IPS DF 19.7 (cell line): ENCODE data around the gene TSPEAR.

Experiments used
- DNase-seq: peaks from one replicate; pipeline ENCODE4 v3.0.0-alpha.2; 2013; ENCODE audit warnings: low read depth, low spot score

Gene TSPEAR

DNA sequence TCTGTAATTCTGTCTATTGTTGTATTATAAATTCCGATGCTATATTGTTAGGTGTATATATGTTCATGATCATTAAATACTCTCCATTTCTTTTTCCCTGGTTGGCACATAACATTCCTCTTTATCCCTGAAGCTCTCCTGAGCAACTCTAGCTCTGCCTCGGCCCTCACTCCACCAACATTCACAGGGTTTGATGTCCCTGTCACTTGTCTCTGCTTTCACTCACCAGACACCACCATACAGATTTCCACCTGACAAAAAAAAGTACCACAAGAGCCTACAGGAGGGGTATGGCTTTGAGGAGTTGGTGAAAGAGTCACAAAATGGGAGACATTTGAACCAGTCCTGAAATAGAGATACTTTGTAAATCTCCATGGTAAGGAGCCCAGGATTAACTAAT is 8.8 kb upstream of the TSPEAR start:
- DNase-seq = no peak

DNA sequence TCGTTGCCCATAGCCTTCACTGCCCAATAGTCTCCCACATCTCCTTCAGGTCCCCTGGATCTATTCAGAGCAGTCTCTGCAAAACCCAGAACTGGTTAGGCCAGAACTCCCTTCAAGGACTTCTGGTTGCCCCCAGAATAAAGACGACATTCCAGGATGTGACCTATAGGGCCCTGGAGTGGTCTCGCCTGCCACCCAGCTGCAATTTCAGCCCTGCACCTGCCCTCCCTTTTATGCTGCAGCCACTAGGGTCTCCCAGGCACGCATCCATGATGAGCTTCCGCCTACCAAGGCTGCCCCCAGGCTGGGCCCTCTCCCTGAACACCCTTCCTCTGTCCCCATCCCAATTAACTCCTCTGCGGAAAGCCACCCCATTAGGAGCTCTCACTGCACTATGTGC is 7.2 kb upstream of the TSPEAR start:
- no peak for DNase-seq

DNA sequence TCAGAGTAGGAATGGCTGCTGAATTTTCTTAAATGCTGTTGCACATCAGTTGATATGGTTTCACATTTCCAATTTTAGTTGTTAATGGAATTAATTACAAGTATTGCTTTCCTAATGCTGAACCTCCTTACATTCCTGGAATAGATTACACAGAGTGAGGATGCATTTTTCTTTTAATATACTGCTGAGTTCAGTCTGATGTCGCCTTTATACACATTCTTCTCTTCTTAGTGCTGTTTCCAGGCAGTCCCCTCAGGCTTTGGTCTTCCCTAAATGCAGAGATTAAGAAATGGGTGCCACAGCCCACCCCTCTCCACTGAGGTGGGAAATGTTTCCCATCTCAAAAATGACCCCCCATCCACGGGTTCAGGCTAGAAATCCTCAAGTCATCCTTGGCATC is 6.7 kb upstream of the TSPEAR start:
- DNase-seq = no peak

DNA sequence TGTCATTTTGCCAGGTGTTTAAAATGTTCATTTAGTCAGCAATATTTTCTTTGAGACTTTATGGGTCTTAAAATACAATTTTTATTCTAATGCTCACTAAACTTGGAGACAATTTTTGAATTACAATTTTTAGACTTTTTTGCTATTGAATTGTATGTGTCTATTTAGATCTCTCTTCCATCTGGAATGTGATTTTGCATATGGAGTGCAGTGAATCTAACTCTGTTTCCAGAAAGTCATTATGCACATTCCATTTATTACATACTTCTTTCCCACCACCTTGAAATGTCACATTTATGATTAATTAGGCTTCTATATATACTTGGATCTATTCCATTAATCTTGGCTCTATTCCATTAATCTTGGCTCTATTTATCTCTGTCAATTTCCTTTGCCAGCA is 5.6 kb upstream of the TSPEAR start:
- no peak for DNase-seq

DNA sequence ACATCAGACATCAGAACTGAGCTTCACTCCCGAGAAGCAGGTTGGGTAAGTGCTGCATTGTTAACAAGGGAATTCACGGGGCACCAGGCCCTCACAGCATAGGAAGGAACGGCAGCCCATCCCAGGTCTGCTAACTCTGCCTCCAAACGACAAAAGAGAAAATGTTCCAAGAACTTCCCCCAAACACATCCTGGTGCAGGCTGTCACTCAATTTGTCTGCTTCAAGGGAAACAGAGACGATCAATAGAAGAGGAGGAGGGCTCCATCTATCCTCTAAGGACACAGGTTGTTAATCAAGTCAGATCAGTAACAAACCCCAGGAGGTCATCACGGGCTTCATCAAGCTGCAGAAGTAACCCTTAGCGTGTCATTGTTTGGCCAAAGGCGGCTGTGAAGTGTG is 3.5 kb upstream of the TSPEAR start:
- DNase-seq = no peak

DNA sequence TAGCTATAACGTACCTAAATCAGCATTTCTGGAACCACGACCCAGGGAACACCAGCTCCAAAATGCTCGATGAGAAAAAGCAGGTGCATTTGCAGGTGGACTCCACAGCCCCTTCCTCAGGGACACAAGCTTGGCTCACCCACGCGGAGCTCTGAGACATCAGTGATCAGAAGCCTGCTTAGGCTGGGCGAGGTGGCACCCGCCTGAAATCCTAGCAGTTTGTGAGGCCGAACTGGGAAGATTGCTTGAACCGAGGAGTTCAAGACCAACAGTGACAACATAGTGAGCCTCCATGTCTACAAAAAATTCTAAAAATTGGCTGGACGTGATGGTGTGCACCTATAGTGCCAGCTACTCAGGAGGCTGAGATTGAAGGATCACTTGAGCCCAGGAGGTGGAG is 2.5 kb upstream of the TSPEAR start:
- DNase-seq = no peak

DNA sequence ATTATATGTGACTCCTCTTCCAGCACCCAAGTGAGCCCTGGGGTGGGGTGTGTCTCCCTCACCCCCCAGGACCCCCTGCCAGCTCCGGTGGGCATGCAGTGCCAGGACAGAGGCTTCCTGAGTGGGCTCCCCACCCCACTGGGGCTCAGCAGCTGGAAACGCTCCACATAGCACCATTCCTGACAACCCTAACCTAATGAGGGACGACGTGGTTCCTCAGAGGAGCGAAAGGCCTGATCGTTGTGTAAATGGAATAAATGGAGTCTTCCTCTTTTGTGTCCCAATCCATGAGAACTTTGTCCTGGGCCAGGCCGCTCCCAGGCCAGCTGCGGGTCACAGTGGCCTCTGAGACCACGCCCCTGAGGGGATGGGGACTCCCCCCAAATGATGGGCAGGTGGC is 1.8 kb upstream of the TSPEAR start:
- DNase-seq = no peak

DNA sequence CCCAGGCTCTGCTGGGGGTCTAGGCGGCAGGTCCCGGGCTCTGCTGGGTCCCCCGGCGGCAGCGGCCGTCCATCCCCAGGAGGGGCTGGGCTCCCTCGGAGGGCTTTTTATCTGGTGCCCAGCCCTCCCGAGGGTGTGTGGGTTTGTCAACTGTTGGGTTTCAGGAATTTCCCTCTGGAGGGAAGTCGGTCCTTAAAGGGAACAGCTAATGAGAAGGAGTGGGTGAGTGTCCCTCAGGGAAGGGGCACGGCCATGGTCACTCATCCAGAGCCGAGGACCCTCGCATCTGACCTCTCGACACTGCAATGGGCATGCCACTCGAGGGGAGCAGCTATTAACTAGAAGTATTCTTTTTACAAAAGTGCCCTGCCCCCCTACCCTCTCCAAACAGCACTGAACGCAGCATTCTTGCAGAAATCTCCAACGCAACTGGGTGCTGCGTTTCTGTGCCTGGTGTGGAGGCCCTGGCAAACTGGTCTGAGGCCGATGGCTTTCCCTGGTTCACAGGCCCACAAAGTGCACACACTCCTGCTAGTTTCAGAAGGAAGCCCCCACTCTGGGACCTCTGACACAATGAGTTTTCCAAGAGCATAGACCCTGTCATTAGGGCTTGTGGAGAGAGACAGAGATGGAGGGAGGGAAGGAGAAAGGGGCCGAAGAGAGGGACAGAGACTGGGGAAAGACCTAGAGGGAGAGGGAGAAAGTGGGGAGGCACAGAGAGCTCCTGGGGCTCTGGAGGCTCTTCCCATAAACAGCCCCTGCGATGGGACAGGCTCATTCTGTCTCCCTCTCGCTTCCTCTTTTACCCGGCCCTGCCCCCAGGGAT is 1.0 kb upstream of the TSPEAR start:
- no peak for DNase-seq

DNA sequence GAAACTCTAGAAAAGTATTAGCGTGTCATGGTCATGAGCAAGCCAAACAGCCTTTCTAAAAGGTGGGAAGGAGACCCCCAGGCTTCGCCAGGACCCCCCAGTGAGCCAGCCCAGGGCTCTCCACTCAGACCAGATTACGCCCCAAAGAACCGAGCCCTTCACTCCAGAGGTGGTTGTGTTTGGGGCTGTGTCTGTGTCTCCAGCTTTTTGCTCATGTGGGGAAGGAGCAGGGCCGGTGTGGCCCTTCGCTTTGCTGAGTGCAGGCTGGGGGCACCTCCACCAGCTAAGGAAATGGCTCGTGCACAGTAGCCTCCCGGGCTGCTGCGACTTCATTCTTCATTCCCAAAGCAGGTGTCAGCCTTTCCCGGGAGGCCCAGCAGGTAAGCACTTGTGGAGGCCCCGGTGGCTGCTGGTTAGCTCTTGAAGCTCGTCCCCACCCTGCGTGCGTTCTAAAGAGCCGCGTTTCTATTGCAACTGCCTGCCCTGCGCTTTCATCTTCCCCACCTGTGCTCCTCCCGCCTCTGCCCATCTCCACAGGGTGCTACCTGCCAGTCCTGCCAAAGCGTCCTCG is 531 bp downstream of the TSPEAR start:
- no peak for DNase-seq

DNA sequence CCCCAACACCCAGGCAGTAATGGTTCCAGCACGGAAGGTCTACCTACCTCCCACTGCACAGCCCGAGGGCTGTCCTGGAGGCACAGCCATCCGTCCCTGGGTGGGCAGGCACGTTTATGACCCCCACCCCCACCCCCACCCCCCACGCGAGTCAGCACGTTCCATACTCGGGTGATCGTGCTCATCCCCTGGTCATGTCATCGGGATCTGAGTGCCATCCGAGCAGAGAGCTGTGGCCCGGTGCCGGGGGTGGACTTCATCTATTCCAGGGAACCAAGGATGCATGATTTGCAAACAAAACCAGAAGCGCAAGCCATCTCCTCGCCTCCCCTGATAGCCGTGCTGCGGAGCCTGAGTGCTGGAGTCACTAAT is 1.1 kb downstream of the TSPEAR start:
- no peak for DNase-seq

DNA sequence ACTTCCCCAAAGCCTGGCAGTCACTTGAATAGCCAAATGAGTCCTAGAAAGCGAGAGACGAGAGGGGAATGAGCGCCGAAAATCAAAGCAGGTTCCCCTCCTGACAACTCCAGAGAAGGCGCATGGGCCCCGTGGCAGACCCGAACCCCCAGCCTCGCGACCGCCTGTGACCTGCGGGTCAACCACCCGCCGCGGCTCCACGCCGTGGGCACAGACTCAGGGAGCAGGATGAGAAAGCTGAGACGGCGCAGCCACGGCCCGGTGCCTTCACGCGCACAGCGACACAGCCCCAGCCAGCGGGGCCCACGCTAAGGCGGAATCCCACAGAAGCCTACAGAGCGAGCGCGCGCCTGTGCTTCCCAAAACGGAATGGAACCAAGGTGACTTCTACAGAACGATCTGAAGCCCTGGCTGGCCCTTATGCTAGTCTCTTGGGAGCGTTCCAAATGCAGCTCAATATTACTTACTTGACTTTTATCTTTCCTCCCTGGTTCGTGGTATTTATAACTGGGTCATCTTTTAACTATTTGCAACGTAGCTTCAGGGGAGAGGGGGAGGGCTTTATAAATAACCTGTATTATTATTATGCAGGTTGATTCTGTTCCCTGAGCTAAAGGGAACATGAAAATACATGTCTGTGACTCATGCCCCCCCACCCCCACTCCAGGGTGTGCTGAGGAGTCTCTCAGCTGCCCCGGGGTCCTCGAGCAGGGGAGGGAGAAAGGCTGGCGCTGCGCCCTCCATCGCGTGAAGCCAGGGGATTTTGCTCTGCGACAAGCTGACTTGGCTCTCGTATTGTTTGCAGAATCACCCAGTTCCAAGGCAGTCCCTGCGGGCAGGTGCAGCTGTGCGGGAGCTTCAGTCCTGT is 1.7 kb downstream of the TSPEAR start:
- DNase-seq = no peak

DNA sequence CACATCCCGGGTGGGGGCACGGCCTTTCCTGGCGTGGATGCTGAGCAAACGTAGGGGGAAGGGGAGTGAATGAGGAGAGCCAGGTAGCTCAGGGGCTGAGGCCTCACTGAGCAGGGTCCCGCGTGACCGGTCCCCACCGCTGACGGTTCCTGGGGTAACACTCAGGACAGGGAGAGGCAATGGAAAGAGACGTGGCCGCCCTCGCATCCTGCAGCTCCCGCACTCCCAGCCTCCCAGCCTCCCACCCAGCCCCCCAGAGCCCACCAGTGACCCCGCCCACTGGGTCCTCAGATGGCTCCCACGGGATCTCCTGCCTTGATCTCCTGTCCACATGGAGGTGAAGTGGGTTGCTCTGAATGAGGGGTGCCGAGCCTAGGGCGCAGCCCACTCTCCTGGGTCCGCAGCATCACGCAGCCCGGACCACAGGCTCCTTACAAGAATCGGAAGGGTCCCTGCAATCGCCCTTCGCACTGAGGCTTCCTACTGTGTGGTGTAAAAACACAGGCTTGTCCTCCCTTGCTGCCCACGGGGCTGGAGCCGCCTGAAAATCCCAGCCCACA is 2.4 kb downstream of the TSPEAR start:
- no peak for DNase-seq

DNA sequence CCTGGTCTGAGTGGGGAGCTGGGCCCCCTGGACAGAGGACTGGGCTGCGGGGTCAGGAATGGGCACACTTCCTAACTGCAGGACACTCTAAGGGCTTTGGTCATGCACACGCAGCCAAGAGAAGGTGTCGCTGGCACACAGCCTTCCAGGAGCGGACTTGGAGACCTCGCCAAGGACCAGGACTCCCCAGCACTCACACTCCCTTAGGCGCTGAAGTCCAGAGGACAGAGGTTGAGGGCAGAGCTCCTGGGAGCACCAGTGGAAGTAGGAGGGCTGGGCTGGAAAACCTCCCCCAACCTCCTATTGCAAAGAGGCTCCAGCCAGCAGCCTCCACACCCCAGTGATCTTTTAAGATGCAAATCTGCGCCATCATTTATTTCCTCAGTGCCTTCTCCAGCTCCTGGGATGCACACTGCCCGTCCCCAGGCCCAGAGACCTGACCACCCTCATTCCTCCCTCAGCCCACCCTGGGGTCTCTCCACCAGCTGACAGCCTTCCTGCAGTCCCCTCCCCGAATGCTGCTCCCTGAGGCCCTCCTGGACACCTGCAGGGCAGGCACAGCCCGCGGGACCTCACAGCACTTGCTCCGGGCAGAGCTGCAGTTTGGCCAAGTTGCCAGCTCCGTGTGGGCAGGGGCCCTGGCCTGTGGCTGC is 3.0 kb downstream of the TSPEAR start:
- no peak for DNase-seq

DNA sequence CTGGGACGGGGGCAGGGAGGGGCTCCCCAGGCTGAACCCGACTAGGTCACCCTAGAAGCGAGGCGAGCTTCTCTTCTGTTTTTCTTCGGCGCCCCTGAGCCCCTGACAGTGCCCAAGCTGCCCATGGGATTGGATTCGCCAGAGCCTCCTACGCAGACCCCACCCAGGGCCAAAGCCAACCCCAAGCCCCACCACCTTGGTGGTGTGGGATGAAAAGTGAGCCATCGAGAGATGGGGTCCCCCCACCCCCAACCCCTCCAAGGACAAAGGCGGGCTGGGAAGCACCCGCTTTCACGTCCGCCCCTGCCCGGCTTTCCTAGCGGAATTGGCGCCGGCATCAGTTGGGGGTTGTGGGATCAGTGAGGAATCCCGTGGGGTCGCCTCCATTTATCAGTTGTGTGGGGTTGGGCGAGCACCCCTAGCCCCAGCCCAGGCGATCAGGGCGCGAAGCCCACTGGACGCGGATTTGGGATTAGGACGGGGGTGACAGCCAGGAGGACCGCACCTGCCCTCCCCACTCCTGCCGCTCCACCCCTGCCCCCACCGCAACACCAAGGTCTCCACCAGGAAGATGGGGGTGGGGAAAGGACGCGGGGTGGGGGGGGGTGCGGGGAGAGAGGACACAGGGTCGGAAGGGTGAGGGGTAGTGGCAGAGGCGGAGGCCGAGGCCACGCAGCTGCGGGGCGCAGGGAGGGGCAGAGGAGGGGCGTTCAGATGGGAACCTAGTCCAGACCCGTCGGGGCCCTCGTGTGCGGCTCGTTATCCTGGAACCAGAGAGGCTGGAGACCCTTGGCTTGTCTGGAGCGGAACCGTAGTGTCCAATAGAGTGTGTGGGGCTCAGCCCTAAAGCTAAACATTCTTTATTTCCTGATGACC is 4.4 kb downstream of the TSPEAR start:
- DNase-seq = no peak

DNA sequence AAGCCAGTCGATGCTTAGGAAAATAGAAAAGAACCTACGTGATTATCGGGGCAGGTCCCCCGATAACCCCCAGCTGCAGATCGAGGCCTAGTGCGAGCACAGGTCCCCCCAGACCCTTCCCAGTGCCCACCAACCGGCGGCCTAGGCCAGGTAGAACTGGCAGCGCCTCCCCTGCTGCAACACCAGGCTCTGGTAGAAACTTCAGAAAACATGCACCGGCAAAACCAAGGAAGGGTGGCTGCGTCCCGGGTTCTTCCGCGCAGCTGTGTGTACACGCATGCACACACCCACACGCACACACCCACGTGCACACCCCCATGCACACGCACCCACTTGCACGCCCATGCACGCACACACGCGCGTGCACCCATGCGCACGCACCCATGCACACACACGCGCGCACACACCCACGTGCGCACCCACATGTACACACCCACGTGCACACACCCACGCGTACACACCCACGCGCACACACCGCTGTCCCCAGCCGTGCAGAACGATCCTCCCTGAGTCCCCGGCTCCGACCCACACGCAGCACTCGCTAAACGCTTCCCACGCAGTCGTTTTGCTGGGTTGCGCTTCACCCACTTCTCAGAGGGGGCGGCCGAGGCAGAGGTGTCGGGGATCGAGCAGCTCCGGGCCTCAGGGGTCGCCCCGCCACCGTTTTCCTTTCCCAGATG is 5.2 kb downstream of the TSPEAR start:
- no peak for DNase-seq

DNA sequence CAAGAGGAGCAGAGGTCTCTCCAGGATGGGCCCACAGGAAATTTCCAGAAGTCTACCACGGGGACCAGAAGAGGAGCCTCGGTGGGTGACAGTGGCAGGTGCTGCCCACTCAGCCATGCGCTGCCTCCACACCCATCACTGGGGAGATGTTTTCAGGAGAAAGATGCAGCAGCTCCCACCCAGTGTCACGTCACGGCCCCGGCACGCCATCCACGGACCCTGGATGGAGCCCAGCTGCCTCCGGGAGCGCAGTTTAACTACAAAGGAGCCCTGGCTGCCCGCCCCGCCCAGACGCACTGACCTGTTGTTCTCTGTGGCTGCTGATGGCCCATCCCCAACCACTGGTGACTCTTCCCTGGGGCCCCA is 6.8 kb downstream of the TSPEAR start:
- no peak for DNase-seq

DNA sequence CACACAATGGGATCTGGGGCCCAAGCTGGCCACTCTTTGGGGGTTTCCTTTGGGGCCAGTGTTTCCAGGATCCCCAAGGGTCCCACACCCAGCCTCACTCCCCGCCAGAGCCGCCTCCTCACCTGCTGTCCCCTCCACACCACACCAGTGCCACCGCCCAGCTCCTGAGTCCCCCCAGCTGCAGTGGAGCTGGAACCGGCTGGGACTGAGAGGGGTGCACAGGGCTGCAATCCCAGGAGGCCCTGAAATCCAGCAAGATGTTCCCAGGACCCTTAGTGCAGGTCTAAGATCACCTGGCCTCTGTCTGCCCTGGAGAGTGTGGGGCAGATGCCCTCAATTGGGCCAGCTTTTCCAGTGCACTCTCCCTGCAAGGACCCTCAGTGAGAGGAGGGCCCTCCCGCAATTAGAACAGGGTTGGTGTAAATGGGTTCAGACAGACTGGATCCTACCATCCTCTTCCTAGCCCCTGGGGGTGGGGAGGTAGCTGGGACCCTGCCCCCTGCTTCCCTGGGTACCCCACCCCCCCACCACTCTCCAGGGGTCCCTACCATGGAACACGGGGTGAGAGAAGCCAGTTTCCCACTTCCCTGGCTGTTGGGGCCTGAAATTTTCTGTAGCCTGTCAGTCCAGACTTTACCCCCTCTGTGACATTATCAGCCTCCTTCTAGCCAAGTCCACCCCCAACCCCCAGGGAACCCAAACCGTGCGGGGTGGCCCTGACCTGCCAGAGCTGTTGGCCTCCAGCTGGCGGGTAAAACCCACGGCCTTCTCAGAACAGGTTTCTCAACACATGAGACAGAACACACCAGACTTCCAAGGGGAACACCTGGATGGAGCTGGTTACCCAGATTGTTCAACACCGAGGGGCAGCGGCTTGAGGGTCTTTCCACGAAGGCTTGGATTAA is 7.4 kb downstream of the TSPEAR start:
- DNase-seq = no peak

DNA sequence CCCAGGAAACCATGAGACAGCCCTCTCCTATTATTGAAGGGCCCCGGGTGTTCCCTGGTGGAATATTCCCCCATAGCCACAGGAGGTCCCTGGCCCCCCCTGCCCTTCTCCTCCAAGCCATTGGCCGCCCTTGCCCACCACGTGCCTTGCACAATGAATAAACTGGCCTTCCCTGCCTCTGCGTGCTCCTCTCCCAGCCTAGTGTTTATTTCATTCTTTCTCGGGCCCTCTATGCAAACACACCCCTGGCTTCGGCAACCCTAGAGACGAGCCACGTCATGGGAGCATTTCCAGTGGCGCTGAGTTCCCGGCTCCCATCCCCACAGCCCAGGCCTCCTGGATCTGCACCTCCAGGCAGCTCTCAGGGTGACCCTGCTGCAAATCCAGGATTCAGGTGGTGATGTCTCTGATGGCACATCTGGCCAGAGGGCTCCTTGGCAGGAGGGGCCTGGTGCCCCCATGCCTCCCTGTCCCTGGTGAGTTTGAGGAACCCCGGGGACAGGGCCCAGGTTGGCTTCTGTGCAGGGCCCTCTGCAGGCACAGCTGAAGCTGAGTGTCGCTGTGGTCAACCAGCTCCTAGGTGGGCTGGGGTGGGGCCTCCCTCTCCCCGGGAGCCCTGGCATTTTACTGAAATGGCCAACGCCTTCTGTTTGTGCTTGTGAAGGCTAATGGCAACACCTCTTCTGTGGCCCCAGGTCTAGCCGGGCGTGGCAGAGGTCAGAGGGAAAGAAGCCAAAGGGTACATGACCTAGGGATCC is 8.2 kb downstream of the TSPEAR start:
- DNase-seq = no peak
